Measurements from ENCODE around the gene XYLB. TPM values are rescaled to one million over a fixed set of nuclear protein-coding genes. Genes with fewer than 3 reads are reported as not detected.
"Not testable (repeated sequence)": the region's sequence is repeated elsewhere in the genome, so short reads cannot be mapped to it uniquely, and the experiment has no call there.

The XYLB gene
- total and polyA plus RNA-seq, 2 donors: 2.2 to 8.1 TPM

DNA sequence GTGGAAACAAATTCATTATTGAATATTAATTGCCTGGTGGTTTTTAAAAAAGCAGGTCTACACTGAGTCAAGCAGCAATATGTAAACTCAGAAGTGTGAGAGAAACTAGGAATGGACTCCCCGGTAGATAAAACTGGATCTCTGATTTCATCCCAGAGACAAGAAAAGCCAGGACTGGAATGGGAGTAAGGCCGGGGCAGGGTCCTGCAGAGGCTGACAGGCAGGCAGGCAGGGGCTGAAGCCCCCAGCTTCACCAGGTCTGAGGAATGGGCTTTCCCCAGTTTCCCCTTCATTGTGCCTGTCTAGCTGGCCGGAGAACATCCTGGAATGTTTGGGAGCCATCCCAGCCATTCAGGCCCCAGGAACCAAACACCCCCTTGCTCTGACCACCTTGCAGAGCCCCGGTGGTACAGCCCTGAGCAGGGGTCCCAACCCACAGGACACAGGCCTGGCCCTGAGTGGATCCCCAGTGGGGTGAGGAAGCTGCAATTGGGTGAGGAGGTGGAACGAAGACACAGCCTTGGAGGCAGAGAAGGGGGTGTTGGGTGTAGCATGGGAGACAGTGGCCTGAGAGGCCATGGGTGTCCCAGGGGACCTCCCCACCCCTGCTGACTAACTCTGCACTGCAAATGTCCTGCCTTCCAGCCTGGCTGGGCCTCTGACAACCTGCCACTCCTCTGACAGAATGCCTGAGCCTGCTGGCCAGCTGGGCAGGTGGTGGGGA lies 31.7 kb upstream of the XYLB start:
- Histone ChIP-seq H3K27ac (ENCODE audit: low read depth) (no peak overlapping the region), H3K4me3 (ENCODE audit: low read depth, low read length) (no peak overlapping the region), H3K36me3 (ENCODE audit: insufficient read depth) (no peaks in the 10 kb centered on the region), H3K4me1 (ENCODE audit: insufficient read depth) (no peaks in the 10 kb centered on the region)
- no peak for DNase-seq (ENCODE audit: extremely low spot score)
- WGBS: 70% methylated on average over 5 of the region's 5 CpGs

DNA sequence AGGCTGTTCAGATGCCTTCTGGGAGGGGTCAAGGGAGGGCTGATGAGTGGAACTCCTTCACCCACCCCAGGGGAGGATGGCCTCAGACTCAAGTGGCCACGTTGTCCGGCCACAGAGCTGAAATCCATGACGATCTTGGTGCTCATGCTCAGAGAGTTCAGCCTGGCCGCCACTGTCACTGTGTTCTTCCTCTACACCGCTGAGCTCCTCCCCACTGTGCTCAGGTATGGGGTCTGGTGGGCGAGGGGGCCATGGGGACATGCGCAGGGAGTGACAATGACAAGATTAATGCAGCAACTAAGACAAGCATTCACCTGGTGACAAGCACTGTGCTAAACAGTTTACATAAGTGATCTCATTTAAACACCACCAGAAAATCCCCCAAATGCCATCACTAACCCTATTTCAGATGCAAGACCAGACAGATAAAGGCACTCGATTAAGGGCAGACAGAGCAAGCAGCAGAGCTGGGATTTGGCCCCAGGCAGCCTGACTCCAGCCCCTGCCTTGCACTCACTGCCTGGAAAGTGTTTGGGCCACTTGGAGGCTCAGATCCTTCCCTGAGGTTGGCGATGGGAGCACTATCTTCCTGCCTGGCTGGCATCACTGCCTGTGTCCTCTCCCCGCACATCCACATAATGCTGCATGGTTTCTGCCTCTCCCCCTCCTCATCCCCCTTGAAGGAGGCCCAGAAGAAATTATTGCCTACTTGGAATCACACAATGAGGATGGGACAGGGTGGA lies 30.9 kb upstream of the XYLB start:
- Histone ChIP-seq H3K4me1 (ENCODE audit: insufficient read depth) (no peaks in the 10 kb centered on the region), H3K4me3 (ENCODE audit: low read depth, low read length) (no peak overlapping the region), H3K27ac (ENCODE audit: low read depth) (no peak overlapping the region), H3K36me3 (ENCODE audit: insufficient read depth) (no peaks in the 10 kb centered on the region)
- WGBS: 84% methylated on average over 10 of the region's 10 CpGs
- no peak for DNase-seq (ENCODE audit: extremely low spot score)

DNA sequence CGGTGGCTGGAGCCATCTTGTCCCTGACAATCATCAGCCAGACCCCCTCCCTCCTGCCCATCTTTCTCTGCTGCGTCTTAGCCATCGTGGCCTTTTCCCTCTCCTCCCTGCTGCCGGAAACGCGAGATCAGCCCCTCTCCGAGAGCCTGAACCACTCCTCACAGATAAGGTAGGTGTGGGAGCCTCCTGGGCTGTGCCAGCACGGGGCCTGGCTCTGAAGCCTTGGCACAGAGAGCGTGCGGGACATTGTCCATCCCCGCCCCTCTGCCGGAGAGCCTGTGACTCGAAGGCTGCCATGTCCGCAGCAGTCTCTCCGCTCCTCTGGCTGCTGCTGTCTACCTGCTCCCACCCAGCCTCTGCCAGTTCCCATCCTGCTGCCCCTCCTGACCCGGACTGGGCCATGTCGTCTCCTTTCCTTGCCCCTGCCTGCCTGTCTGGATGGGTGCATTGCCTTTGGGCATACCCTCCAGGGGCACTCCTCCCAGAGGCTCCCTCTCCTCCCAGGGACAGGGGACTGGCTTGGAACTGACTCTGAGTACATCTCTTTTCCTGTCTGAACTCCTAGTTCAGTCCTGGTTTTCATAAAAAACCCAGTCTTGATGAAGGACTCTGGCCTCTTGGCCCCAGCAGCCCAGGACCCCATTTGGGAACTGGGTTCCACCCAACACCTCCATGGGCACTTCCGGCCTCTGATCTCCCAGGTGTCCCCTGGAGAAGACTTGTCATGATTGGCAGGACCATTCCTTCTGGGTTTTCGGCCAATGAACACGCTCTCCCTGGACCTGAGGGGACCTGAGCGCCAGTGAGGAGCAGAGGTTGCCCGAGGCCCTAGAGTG lies 30.0 kb upstream of the XYLB start:
- Histone ChIP-seq H3K27ac (ENCODE audit: low read depth) (no peak overlapping the region), H3K36me3 (ENCODE audit: insufficient read depth) (no peaks in the 10 kb centered on the region), H3K4me3 (ENCODE audit: low read depth, low read length) (no peak overlapping the region), H3K4me1 (ENCODE audit: insufficient read depth) (no peaks in the 10 kb centered on the region)
- DNase-seq (ENCODE audit: extremely low spot score): no peak
- 81% methylated on average over 22 of the region's 22 CpGs for WGBS

DNA sequence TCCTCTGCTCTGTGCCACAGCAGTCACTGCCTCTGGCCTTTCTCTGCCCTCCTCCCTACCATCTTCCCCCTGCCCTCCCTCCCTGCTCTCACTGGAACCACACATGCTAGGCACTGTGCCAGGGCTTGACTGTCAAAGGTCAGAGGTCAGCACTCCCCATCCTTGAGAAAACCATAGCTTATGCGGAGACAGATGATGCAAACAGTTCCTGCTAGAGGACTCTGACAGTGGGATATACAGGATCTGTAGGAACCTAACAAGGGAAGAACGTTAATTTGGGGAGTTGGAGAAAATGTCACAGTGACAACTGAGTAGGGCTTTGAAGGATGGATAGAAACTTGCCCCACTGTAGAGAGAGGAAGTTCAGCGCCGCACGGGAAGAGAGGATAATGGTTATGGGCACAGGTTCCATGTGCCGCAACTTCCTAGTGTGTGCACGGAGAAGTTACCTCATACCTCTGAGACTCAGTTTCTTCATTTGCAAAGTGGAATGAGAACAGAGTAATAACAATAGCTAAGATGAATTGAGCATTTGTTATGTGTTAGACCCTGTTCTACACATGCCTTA lies 29.3 kb upstream of the XYLB start:
- no peak for DNase-seq (ENCODE audit: extremely low spot score)
- no peak overlapping the region for H3K27ac ChIP-seq (ENCODE audit: low read depth)
- WGBS: 87% methylated on average over 7 of the region's 7 CpGs
- H3K4me3 ChIP-seq (ENCODE audit: low read depth, low read length): no peak overlapping the region
- no peaks in the 10 kb centered on the region for H3K36me3 ChIP-seq (ENCODE audit: insufficient read depth)
- H3K4me1 ChIP-seq (ENCODE audit: insufficient read depth): no peaks in the 10 kb centered on the region

DNA sequence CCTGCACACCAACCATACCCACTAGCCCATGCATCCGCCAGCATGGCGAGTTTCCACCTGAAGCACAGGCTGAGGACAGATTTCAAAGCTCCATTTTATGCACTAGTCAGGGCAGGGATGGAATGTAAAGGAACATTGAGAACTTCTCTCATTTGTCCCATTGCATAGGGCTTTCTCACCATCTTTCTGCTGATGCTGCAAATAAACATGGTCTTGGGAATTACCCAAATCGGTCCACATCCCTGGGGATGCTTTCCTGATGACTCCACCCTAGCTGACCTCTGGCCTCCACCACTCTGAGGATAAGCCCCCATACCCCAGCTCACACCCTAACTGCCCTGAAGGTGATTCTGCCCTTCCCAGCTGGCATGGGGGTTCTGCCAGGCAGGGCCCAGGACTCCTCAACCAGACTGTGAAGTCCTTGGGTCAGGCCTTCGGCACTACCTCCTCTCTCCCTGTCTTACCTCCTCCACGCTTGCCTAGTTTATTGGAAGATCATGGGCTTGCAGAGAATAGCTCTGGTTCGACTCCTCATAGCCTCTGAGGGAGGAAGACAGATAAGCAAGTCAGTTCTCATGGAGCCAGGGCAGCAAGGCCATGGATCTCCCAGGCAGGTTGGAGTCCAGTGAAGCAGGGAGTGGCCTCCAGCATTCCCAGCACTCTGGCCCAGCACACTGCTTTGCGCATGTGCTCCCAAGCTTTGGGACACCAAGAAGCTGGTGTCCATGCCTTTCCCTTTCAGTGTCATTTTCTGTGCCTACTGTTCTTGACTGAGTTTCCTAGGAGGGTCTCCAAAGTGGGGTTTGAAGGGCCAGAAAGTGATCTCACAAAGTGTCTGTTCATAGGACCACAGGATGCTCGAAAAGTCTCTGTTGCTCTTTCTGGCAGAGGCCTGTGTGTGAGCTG lies 27.6 kb upstream of the XYLB start:
- 90% methylated on average over 8 of the region's 8 CpGs for WGBS
- DNase-seq (ENCODE audit: extremely low spot score): no peak
- no peak overlapping the region for H3K4me3 ChIP-seq (ENCODE audit: low read depth, low read length)
- H3K27ac ChIP-seq (ENCODE audit: low read depth): no peak overlapping the region
- H3K36me3 ChIP-seq (ENCODE audit: insufficient read depth): no peaks in the 10 kb centered on the region
- no peaks in the 10 kb centered on the region for H3K4me1 ChIP-seq (ENCODE audit: insufficient read depth)

DNA sequence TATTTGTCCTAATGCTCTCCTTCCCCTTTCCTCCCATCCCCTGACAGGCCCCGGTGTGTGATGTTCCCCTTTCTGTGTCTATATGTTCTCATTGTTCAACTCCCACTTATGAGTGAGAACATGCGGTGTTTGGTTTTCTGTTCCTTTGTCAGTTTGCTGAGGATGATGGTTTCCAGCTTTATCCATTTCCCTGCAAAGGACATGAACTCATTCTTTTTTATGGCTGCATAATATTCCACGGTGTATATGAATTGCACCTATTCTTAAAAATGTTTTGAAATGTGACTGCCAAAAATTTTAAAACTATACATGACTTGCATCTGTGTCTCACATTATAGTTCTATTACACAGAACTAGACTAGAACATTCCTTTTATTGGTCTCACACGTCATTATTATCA lies 25.9 kb upstream of the XYLB start:
- not testable (repeated sequence) for H3K4me1 ChIP-seq (ENCODE audit: insufficient read depth); DNase-seq (ENCODE audit: extremely low spot score); H3K36me3 ChIP-seq (ENCODE audit: insufficient read depth); H3K4me3 ChIP-seq (ENCODE audit: low read depth, low read length); H3K27ac ChIP-seq (ENCODE audit: low read depth)
- 92% methylated on average over 4 of the region's 4 CpGs for WGBS

DNA sequence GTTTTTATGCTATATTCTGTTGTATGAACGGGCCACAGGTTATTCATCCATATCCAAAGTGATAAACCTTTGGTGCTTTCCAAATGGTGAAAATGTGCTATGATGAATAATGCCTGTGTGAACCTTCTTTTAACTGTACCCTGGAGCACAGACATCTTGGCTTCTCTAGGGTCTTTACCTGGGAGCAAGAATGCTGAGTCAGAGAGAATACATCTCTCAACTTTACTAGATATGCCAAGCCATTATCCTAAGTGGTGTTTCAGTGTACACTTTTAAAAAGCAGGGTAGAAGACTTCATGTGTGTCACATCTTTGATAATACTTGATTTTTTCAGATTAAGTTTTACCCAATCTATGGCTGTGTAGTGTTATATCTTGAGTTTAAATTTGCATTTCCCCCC lies 23.5 kb upstream of the XYLB start:
- Histone ChIP-seq H3K36me3 (ENCODE audit: insufficient read depth) (no peaks in the 10 kb centered on the region), H3K4me3 (ENCODE audit: low read depth, low read length) (no peak overlapping the region), H3K4me1 (ENCODE audit: insufficient read depth) (no peaks in the 10 kb centered on the region), H3K27ac (ENCODE audit: low read depth) (no peak overlapping the region)
- WGBS: 92% methylated on average over 1 of the region's 1 CpG
- DNase-seq (ENCODE audit: extremely low spot score): no peak

DNA sequence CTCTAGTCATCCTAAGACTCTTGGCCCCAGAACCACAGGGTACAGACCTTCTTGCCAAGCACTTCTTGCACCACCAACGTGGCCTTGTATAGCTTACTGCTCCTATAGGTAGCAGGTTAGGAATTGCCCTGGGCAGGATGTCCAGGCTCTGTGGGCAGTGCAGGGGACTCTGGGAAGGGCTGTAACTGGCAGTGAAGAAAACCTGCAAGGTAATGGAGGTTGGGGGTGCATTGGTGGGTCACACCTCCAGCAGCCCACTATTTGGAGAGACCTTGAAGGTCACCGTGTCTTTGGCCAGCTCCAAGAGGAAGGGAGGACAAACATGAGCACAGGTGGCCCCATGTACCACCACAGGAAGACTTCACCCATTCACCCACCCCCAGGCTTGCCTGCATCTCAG lies 21.3 kb upstream of the XYLB start:
- Histone ChIP-seq H3K4me1 (ENCODE audit: insufficient read depth) (no peaks in the 10 kb centered on the region), H3K4me3 (ENCODE audit: low read depth, low read length) (no peak overlapping the region), H3K36me3 (ENCODE audit: insufficient read depth) (no peaks in the 10 kb centered on the region), H3K27ac (ENCODE audit: low read depth) (no peak overlapping the region)
- WGBS: 86% methylated on average over 2 of the region's 2 CpGs
- no peak for DNase-seq (ENCODE audit: extremely low spot score)

DNA sequence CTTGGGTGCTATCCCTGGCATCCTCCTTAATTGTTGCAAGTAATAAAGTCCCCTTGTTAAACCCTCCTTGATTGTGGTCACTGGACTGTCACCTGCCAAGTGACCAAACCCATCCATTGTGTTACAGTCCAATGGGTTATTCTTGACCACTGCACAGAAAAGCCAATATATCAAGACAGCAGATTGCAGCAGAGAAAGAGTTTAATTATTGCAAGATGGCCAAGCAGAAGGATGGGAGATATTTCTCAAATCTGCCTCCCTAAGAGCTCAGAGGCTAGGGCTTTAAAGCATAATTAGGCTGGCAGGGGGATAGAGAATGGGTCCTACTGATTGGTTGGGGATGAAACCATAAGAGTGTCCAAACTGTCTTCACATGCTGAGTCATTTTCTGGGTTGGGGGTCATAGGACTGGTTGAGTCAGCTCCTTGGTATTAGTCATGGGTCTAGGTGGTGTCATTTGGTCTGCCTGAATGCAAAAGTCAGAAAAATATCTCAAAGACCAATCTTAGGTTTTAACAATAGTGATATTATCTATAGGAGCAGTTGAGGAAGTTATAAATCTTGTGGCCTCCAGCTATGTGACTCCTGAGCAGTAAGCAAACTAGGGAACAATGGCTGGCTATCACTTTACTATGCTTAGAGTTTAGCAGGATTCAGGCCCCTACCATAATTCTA lies 19.1 kb upstream of the XYLB start:
- Histone ChIP-seq H3K27ac (ENCODE audit: low read depth) (no peak overlapping the region), H3K4me1 (ENCODE audit: insufficient read depth) (no peaks in the 10 kb centered on the region), H3K36me3 (ENCODE audit: insufficient read depth) (no peaks in the 10 kb centered on the region), H3K4me3 (ENCODE audit: low read depth, low read length) (no peak overlapping the region)
- no peak for DNase-seq (ENCODE audit: extremely low spot score)

DNA sequence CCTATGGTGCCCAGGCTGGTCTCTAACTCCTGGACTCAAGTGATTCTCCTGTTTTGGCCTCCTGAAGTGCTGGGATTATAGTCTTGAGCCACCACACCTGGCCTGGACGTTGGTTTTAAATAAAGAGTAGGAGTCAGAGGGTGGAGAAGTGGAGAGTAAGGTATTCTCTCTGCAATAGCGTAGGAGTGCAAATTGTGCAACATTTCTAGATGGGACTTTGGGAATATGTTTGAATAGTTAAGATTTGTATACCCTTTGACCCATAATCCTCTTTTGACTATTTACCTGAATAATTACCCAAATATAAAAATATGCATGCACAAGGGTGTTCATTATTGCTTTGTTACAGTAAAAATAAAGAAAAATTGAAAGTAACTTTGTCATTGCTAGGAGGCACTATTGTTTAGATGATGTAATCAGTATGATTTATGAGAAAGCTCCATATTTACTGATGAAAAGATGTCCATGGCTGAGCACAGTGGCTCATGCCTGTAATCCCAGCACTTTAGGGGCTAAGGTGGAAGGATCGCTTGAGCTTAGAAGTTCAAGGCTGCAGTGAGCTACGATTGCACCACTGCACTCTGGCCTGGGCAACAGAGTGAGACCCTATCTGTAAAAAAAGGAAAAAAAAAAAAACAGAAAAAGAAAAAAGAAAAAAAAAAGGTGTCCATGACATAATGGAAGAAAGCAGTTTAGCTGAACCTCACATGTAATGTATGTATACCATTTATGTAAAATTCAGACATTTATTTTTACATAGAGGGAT lies 15.1 kb upstream of the XYLB start:
- Histone ChIP-seq H3K27ac (ENCODE audit: low read depth) (no peak overlapping the region), H3K4me1 (ENCODE audit: insufficient read depth) (no peaks in the 10 kb centered on the region), H3K36me3 (ENCODE audit: insufficient read depth) (no peaks in the 10 kb centered on the region), H3K4me3 (ENCODE audit: low read depth, low read length) (no peak overlapping the region)
- no peak for DNase-seq (ENCODE audit: extremely low spot score)
- WGBS: 72% methylated on average over 4 of the region's 4 CpGs

DNA sequence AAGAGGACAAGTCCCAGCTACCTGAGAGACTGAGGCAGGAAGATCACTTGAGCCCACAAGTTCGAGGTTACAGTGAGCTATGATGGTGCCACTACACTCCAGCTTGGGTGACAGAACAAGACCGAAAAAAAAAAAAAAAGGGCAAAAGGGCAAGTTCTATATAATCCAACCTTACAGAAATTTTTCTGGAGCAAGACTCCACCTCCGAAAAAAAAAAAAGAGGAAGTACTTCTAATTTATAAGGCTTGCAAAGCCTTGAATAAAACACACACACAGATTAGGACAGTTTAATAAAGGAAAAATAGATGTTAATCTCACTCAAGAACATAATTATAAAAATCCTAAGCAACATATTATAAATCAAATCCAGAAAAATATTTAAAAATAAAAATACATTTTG lies 14.4 kb upstream of the XYLB start:
- DNase-seq (ENCODE audit: extremely low spot score): no peak
- Histone ChIP-seq H3K4me3 (ENCODE audit: low read depth, low read length) (no peak overlapping the region), H3K4me1 (ENCODE audit: insufficient read depth) (no peaks in the 10 kb centered on the region), H3K36me3 (ENCODE audit: insufficient read depth) (no peaks in the 10 kb centered on the region), H3K27ac (ENCODE audit: low read depth) (no peak overlapping the region)
- 64% methylated on average over 3 of the region's 3 CpGs for WGBS
